Pulmonary artery endothelial cell (primary cell): ENCODE measurements around the gene LINC00237. TPM values are rescaled to one million over a fixed set of nuclear protein-coding genes. Genes with fewer than 3 reads are reported as not detected.

Experiments used
- DNase-seq: peaks from one replicate; pipeline ENCODE4 v3.0.0-alpha.2; 2011; ENCODE audit warnings: low read depth, low spot score
- total RNA-seq: library from RNA; depleted of rRNA; stranded (reverse); fragments of >200 nt; gene quantifications from 2 replicates; pipeline ENCODE4 v1.2.3, GENCODE V29; 2014

Gene LINC00237
- total RNA-seq: not detected in 2 replicates

DNA sequence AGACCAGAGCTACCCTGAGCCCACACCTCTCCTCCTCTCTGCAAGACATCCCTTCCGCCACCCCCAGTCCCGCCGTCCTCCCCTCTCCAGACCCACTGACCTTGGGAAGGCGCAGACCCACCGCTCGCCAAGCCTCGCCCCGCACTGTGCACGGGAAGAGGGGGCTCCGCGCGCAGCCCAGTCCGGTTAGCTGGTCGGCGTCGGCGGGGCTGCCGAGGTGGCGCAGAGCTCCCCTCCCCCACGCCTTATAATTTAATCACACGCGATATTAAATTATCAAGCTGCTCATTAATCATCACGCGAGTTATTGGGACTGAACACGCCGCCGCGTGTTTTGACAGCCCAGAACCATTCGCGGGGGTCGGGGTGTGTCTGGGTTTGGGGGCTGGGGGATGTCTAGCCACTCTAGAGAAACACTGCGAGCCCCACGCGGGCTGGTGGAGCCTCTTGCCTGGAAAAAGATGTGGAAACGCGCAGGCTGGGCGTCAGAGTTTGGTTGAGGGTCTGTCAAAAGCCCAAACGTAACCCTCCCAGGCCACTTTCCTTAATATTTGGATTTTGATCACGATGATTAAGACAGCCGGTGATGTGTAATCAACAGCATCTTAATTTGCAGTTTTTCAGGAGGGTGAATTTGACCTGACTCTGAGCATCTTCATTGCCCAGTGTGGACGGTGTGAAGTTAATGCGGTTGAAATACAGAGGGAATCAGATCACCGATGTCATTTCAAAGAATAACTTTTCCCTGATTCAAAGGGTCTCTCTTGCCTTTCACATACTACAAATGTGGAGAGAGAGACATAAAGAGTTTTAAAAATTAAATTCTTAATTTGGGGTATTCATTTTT is at the start of gene LINC00237:
Gene LINC00237, minus strand, starts transcription at position 188 of the 847 bp plus-strand sequence.
- no peak for DNase-seq

DNA sequence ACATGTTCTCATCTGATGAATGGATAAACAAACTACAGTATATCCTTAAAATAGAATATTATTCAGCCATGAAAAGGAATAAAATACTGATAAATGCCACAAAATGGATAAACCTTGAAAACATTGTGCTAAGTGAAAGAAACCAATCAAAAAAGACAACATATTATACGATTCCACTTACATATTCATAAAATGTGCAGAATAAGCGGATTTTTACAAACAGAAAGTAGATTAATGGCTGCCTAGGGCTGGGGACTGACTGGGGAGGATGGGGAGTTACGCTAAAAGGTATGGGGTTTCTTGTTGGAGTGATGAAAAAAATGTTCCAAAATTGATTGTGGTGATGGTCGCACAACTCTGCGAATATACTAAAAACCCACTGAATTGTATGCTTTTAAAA is 49.1 kb upstream of the LINC00237 start:
- no peak for DNase-seq

DNA sequence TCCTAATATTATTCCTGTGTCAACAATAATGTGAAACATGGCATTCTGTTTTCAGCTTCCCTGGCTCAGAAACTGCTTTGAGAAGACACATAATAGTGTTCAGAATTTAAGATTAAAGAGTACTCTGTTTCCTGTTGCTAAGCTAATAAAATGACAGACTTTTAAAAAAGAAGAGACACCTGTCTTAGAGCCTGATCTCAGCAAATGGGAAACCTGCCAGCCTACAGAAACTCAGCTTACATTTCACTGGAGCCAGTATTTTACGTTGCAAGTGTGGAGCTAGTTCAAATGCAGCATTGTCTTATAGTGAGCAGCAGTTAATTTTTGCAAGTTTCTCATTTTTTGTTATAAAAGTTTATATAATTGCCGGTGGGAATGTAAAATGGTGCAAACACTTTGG is 48.5 kb upstream of the LINC00237 start:
- DNase-seq: no peak

DNA sequence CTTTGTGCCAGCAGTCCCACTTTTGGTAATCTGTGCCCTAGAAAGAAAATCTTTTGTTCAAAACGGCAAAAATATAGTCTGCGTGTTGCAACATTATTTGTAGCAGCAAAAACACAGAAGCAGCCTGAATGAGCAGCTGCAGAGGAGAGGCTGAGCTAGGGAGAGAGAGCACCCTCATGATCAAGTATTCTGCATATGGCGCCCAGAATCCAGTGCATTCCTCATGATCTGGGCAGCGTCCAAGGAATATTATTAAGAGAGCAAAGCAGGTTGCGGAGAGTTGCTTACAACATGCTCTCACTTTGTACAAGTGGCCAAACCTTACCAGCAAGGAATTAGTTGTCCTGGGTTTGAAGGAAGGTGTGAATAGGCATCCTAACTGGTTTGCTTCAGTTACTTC is 45.6 kb upstream of the LINC00237 start:
- DNase-seq: no peak

DNA sequence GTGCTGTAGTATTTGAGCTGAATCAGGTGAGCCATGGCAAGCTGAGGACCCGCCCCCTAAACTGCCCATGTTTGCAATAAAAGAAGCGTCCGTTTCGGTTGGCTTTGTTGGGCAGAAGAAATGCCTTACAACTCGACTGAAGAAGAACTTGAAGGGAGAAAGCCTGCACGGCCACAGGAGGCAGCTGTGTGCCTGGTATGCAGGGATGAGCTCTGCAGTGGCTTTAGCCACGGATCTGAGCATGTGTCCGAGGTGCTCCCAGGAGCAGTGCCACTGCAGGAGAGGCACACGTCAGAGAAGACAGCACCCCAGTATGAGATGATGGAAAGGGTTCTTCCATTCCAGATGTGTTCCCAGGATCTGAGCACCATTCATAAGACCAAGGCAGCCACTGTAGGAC is 43.2 kb upstream of the LINC00237 start:
- DNase-seq: no peak

DNA sequence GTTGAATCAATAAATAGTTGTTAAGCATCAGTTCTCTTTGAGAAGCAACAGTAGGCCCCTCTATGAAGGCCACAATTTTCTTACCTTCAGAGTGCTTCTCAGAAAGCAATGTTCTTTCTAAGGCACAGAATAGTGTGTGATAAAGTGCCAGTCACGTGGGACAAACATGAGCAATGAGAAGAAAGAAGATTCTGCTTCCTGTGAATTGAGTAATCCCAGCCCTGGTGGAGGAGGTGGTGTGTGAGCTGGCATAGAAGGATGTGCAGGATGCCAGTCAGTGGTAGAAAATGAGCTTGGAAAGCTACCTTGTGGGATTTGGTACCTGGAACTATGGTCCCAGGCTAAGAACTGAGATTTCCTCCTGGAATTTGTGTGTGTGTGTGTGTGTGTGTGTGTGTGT is 41.4 kb upstream of the LINC00237 start:
- DNase-seq: no peak

DNA sequence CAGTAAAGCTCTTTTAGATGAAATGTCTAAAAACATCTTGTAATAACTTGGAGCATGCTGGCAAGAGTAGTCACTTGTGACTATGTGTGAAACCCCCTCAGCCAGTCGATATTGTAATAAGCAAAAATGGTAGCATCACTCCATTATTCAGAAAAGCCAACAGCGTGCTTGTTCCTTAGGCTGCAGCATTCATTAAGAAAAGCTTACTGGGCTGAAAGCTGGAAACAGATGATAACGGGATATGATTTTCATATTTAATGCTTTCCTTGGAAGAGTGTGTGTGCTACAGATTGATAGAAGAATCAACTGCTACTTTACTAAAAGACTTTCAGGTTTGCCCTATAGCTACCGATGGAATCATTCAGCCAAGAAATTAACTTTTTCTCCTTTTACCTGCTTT is 40.1 kb upstream of the LINC00237 start:
- no peak for DNase-seq

DNA sequence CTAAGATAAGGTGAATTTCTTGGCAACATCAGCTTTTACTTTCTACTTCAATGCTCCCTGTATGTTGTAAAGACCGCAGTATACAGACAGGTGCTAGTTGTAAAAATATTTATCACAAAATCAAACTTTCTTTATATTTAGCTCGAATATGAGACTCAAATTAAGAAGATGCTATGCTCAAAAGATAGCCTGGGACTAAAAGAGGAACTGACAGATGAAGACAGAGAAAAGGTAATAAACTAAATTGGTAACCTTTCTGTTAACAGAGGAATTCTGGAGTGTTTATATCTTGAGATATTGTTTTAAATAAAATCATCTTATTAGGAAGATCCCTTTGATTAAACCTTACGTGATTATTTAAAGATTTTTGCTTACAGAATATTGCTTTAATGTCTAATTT is 39.3 kb upstream of the LINC00237 start:
- DNase-seq: no peak

DNA sequence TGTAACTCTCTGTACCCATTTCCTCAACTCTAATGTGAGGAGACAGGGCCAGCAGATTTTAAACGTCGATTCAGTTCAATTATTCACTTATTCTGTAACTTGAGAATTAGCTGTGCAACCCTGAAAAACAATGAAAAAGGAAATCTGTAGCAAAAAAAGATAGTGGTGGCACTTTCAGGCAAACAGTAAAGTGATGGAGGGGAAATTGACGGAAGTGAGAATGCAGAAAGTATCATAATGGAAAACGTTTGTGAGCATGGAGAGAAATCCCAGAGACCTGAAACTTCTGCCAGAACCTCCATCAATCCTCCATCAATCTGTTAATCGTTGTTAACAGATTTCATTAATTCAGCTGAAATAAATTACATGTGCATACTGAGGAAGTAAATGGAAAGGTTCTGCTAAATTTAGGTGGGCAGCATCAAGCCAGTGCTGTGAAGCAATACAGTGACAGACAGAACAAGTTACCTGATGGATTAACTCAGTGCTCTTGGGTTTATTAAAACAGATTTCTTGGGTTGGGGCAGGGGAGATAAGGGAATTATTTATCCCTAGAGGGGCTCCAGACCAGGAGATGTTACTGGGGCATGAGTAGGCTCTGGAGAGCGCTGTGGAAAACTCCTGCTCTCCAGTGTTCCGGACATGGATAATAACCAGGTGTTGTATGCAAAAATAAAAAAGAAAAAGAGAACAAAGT is 37.2 kb upstream of the LINC00237 start:
- DNase-seq: no peak

DNA sequence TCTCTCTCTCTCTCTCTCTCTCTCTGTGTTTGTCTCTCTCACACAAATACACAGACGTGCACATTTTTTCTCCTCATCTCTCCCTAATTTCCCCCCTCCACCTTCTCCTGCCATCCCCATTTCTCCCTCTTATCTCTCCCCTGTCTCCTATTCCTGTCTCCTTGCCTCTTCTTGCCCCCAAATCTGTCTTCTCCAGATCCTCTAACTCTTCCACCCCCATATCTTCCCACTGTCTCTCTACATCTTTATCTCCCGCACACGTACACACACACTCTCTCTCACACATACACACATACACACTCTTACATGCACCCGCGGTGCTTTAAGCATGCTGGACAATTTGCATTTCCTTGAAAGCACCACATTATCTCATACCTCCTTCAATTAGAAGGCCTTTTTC is 35.7 kb upstream of the LINC00237 start:
- DNase-seq: no peak

DNA sequence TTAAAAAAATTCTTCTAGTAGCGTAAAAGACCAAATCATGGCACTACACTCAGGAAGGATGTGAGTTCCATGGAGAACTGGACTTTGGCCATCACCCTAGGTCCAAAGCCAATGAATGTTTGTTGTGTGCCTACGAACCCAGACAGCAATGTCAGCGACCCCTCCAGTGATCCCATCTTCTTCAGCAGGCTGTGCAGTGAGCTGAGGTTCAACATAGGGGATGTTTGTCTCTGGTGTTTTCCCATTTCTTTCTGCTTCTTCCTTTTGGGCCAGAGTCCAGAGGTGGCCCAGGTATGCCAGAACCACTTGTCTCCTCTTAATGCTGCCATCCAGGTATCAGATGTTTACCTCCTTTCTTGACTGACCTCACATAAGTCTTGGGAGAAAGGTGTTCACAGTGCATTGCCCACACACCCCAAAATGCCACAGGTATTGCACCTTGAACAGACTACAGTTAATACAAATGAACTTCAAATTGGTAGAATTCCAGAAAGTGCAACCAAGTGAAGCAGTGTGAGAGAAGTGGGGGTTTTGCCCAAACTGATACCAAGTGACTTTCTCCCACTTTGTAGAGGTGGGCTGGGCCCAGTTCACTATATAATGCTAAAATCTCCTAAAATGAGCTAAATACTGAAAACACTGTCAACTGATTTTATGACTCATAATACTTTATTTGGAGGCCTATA is 33.9 kb upstream of the LINC00237 start:
- no peak for DNase-seq

DNA sequence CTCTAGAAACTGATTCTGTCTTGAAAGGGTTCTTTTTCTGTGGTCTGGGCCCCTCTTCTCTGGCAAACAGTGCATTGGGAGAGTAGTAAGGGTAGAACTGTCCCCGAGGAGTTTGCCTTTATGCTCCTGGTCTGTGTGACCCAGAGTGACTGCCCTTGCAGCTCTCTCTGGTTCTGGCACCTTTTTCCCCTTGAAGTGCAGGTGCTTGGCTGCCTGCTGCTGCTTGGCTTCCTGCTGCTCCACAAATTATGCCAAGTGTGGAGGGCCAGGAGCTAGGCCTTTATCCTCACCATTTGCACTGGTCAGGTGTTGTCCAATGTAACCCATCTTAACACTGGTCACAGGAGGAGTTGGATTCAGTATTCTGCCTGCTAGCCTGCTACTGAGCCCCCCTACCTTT is 30.9 kb upstream of the LINC00237 start:
- DNase-seq: no peak

DNA sequence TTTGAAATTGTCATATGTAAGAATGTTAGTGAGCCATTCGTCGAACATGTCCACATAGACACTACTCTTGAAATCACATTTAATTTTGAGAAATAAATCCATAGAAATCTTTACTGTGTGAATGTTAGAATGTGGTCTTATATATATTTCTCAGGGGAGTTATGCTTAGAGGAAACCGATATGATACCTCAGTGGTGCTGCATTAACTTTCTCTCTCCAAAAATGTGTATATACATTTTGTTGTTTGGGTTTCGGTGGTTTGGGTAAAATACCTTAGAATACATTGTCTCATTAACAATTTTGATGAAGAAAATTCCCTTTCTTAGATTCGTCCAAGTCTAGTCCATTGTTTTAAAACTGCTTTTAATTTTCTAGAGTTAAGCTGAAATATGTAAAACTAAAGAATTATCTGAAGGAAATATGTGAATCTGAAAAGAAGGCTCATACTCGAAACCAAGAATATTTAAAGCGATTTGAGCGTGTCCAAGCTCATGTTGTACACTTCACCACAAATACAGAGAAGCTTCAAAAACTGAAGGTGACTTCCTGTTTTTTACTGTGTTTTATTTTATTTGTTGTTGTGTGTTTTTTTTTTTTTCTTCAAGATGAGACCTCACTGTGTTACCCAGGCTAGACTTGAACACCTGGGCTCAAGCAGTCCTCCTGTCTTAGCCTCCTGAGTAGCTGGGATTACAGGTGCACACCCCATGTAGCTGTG is 30.0 kb upstream of the LINC00237 start:
- no peak for DNase-seq

DNA sequence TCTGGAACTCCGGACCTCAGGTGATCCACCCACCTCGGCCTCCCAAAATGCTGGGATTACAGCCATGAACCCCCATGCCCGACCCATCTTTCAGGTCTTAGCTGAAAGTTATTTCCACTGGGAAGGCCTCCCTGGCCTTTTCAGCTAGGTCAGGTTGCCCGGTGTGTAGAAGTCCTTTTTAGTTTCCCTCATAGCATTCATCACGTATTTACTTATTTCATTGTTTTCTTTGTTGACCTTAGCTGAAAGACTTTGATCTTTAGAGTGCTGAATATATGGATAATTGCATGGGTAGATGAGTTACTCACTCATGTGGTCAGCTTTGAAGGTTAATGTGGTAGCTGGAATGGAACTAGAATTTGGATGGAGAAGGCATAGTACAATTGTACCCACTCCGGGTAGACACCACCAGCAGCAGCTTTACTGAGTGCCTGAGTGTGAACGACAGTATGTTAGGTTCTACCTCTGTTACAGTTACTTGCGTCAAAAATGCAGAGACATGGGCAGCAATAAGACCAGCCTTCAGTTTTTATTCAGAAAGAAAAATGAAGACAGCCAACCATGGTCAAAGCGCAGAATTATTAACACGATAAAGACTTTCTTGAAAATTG is 28.8 kb upstream of the LINC00237 start:
- DNase-seq: no peak

DNA sequence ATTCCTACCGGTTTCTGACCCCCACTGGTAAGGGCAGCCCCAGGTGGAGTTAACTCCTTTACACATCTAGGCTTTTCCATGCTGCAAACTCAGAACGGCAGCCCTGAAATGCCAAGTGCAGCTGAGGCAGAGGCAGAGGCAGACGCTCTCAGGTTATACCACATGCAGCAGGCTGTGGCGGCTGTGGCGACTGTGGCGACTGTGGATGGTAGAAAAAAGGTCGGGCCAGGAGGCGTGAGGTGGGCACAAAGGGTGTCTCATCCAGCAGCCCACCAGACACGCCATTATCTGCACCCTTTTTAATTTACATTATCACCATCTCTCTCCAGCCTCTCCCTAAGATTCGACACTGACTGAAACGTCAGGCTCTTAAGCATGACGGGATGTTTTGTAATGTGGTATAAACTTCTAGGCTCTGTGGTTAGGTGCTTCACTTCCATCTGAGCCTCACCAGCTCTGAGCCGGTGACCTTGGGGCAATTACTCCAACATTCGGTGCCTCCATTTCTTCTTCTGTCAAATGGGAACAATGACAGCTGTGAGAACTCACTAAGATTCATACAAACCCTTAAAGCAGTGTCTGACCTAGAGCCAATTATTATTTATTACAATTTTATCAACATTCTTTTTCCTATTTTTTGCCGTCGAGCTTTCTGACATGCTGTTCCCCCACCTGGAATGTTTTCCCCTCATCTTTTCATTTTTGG is 27.9 kb upstream of the LINC00237 start:
- DNase-seq: no peak

DNA sequence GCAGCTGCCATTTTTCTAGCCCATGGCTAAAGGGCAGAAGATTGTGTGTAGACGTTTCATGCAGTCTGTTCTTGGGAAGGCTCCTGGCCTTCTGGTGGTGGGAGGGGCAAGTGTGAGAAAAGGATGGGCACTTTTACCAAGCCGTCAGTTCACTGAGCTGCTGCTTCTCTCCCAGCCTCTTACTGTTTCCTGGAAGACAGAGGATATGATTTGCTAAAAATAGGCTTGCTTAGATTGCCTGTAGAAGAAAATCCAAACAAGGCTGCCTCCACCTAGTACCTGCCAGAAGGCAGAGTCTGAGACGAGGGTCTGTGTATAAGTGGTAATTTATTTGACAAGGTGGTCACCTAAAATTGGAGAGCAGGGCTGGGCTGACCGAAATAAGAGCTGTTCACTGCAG is 27.2 kb upstream of the LINC00237 start:
- no peak for DNase-seq

DNA sequence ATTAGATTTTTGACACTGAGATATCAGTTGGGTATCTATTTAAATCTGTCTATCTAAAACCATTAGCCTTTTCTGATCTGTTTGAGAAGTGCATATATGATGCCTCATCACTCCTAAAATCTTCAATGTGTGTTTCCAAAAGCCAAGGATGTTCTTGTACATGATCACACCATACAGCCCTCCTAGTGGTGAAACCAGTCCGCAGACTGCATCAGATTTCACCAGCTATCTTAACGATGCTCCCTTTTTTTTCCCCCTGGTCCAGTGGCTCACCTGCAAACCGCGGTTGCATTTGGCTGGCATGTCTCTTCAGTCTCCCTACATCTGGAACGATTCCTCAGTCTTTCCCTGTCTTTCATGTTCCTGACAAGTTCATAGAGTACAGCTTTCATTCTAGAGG is 23.7 kb upstream of the LINC00237 start:
- DNase-seq: no peak

DNA sequence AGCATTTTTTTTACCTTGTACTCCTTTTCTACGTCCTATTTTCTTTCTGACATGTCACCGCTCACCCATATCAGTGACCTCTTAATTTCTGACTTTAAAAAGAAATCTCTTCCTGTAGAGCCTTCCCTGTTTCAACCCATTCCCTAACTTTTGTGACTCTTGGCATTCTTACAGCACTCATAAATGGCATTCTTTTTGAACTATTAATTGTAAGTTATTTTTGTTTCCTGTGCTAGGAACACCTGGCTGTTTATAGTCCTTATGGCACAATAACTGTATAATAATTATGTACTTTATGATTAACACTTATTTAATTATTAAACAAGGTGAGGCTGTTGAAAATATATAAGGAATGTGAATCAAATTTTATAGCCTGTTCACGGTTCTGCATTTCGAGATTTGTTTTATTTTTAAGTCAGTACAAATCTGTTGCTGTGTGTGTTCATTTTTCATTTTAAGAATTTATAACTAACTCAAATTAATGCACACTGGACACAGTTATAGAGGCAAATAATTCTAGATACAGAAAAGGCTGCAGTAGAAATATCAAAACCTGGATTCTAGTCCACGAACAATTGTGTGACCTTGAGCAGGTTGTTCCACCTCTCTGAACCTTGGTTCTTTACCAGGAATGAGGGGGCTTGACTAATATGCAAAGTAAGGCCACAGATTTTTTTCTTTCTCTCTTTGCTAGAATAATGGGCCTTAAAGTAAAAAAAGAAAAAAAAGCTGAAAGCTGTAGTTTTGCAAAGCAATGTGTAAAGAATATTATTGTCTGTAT is 21.2 kb upstream of the LINC00237 start:
- DNase-seq: no peak

DNA sequence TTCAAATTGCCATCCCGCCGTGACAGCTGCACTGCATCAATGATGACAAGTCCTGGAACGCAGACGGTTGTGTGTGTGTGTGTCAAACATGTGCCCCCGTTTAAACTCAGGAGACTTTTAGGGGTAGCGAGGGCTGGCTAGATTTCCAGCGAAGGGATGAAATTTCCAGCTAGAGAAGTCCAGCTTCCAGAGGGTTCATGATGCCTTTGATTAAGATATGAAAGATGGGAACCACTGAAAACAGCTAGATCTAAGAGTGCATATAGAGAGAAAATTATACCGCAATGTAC is 20.4 kb upstream of the LINC00237 start:
- no peak for DNase-seq
